CD4-positive, alpha-beta T cell (primary cell): ENCODE measurements around the gene IFI27. TPM values are rescaled to one million over a fixed set of nuclear protein-coding genes. Genes with fewer than 3 reads are reported as not detected.
"Not testable (repeated sequence)": the region's sequence is repeated elsewhere in the genome, so short reads cannot be mapped to it uniquely, and the experiment has no call there.

Experiments used
- ATAC-seq: fragments of 200-7000 bp; cut with Tn5 transposase; one replicate; pipeline ENCODE4 v1.10.0; 2022; ENCODE audit warnings: mild to moderate bottlenecking; ENCODE audit not compliant: poor library complexity
- CTCF ChIA-PET: fragments of 350-600 bp; sonication (Branson Sonifier 250); formaldehyde crosslinking; loops from one replicate; lab custom pipeline; 2021; ENCODE audit warnings: antibody characterized with exemption, inconsistent platforms; lab: Charles Lee
- POLR2A ChIA-PET: fragments of 350-600 bp; sonication (Branson Sonifier 250); formaldehyde crosslinking; loops from one replicate; lab custom pipeline; 2021; ENCODE audit warnings: antibody characterized with exemption, inconsistent platforms; lab: Charles Lee
- DNase-seq, 14 experiments: peaks; one replicate each; pipeline ENCODE4 v3.0.0-alpha.2; 2013 to 2020; ENCODE audit warnings: mixed read lengths in 2 of 14
- H3K27ac ChIP-seq, 2 donors: one replicate each; pipeline versions ENCODE4 v1.5.1 to v1.7.0; 2013; ENCODE audit warnings: low read length in 2 of 2, low read depth in 1 of 2, mild to moderate bottlenecking in 1 of 2
- H3K27me3 ChIP-seq, 2 experiments: 1 replicate in 1 of 2; 2 replicates in 1 of 2; pipeline versions ENCODE4 v1.6.1 to v1.7.0; 2013; ENCODE audit warnings: low read length in 2 of 2, control low read depth in 1 of 2, mild to moderate bottlenecking in 1 of 2, moderate library complexity in 1 of 2; ENCODE audit not compliant: insufficient read depth in 2 of 2, control insufficient read depth in 1 of 2
- H3K36me3 ChIP-seq: one replicate; pipeline ENCODE4 v1.6.1; 2013; ENCODE audit warnings: low read length, control low read depth; ENCODE audit not compliant: insufficient read depth
- H3K4me1 ChIP-seq: one replicate; pipeline ENCODE4 v1.6.1; 2013; ENCODE audit warnings: low read length, control low read depth; ENCODE audit not compliant: insufficient read depth
- H3K4me3 ChIP-seq: one replicate; pipeline ENCODE4 v1.5.1; 2013; ENCODE audit warnings: mild to moderate bottlenecking, low read length, moderate library complexity
- H3K9me3 ChIP-seq, 2 experiments: 1 replicate in 1 of 2; 2 replicates in 1 of 2; pipeline versions ENCODE4 v1.6.1 to v1.7.0; 2013; ENCODE audit warnings: low read length in 2 of 2, mild to moderate bottlenecking in 2 of 2, control low read depth in 1 of 2, moderate library complexity in 1 of 2; ENCODE audit not compliant: control insufficient read depth in 1 of 2, insufficient read depth in 1 of 2
- H3K27ac Mint-ChIP-seq: one replicate; pipeline ENCODE4 v1.8.0; 2020; ENCODE audit warnings: mixed read lengths
- H3K27me3 Mint-ChIP-seq: one replicate; pipeline ENCODE4 v1.8.0; 2021; ENCODE audit warnings: mixed read lengths
- H3K36me3 Mint-ChIP-seq: one replicate; pipeline ENCODE4 v1.8.0; 2021; ENCODE audit warnings: low read depth, mixed read lengths
- H3K4me1 Mint-ChIP-seq: one replicate; pipeline ENCODE4 v1.8.0; 2021; ENCODE audit warnings: low read depth, mixed read lengths
- H3K4me3 Mint-ChIP-seq: one replicate; pipeline ENCODE4 v1.8.0; 2020; ENCODE audit warnings: mild to moderate bottlenecking, mixed read lengths
- H3K9me3 Mint-ChIP-seq: one replicate; pipeline ENCODE4 v1.8.0; 2020; ENCODE audit warnings: mixed read lengths
- intact Hi-C, 2 experiments: fragments of 100-400 bp; cut with DNase I in 1 of 2; cut with micrococcal nuclease in 1 of 2; formaldehyde crosslinking; loops; one replicate each; pipeline versions ENCODE4 v1.15.1 to v1.9.0; 2023 to 2025; cut with DNase I, micrococcal nuclease
- total RNA-seq, 174 experiments: library from RNA in 2 of 174; stranded (reverse) in 2 of 174; gene quantifications; one replicate each; pipeline ENCODE4 v1.2.3 and lab custom pipeline; 2021 to 2026
- TF ChIP-seq, protein P1 (sequence below): fragments of 200-600 bp; IDR thresholded peaks from one replicate; pipeline ENCODE4 v1.8.0; 2022; ENCODE audit warnings: antibody characterized with exemption, mild to moderate bottlenecking

Gene IFI27
- total RNA-seq, 2 experiments from 2014 or later, result 1.7 to 2.2 TPM

DNA sequence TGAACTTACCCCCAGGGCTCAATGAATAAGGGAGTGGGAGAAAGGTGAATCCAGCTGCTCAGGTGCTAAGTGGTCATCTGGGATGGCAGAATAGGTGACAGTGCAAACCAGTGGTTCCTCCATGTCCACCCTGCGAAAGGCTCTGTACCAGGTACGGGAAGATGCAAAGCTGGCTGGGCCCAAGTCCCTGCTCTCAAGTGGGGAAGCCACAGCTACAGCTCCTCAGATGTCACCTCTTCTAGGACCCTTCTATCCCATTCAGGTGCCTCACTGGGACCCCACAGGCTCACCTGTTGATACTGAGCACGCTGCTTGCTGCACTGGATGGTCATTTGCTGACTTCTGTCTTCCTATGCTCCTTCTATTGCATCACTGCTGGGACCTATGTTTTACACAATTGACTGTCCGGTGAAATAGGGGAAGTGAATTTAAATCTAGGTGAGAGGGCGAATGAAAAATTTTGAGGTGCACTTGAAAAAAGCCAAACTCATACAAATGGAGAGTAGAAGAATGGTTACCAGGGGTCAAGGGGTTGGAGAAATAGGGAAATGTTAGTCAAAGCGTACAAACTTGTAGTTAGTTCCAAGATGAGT, 43.3 kb downstream of the IFI27 start:
- Mint-ChIP-seq H3K4me1 (peaks cover 19% of the 10 kb centered on the region), H3K36me3 (no peaks in the 10 kb centered on the region), H3K4me3 (no peak overlapping the region), H3K9me3 (no peaks in the 10 kb centered on the region), H3K27ac (no peak overlapping the region), H3K27me3 (peaks cover 10% of the 10 kb centered on the region)
- CTCF ChIA-PET, result no interaction called here
- Histone ChIP-seq H3K36me3 (no peaks in the 10 kb centered on the region), H3K27ac (no peak overlapping the region), H3K27me3 (peaks cover 3% of the 10 kb centered on the region in 2 experiments), H3K4me3 (no peak overlapping the region), H3K9me3 (no peaks in the 10 kb centered on the region), H3K4me1 (peaks cover 18% of the 10 kb centered on the region)
- TF ChIP-seq, protein P1, sequence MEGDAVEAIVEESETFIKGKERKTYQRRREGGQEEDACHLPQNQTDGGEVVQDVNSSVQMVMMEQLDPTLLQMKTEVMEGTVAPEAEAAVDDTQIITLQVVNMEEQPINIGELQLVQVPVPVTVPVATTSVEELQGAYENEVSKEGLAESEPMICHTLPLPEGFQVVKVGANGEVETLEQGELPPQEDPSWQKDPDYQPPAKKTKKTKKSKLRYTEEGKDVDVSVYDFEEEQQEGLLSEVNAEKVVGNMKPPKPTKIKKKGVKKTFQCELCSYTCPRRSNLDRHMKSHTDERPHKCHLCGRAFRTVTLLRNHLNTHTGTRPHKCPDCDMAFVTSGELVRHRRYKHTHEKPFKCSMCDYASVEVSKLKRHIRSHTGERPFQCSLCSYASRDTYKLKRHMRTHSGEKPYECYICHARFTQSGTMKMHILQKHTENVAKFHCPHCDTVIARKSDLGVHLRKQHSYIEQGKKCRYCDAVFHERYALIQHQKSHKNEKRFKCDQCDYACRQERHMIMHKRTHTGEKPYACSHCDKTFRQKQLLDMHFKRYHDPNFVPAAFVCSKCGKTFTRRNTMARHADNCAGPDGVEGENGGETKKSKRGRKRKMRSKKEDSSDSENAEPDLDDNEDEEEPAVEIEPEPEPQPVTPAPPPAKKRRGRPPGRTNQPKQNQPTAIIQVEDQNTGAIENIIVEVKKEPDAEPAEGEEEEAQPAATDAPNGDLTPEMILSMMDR, result no peak
- POLR2A ChIA-PET, result no interaction called here
- no peak for ATAC-seq
- no peak for DNase-seq
- intact Hi-C loops, result no loop called here

DNA sequence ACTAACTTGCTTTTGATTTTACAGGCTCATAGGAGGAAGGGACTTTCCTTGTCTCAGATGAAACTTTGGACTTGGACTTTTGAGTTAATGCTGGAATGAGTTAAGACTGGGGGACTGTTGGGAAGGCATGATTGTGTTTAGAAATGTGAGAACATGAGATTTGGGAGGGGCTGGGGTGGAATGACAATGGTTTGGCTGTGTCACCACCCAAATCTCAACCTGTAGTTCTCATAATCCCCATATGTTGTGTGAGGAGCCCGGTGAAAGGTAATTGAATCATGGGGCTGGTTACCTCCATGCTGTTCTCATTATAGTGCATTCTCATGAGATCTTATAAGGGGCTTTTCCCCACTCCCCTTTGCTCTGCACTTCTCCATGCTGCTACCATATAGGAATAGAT, 45.6 kb downstream of the IFI27 start:
- H3K27ac Mint-ChIP-seq, H3K27me3 ChIP-seq, DNase-seq, H3K36me3 Mint-ChIP-seq, H3K4me3 ChIP-seq, intact Hi-C loops, H3K36me3 ChIP-seq, CTCF ChIA-PET, H3K27ac ChIP-seq, H3K9me3 Mint-ChIP-seq, H3K4me3 Mint-ChIP-seq, ATAC-seq, H3K9me3 ChIP-seq: not testable (repeated sequence)
- Mint-ChIP-seq H3K4me1 (peaks cover 40% of the 10 kb centered on the region), H3K27me3 (peaks cover 10% of the 10 kb centered on the region)
- H3K4me1 ChIP-seq, result peaks cover 32% of the 10 kb centered on the region
- POLR2A ChIA-PET, result interaction anchor here (3.0 kb wide), 1 partner anchor 19 kb away, joined by 24 read pairs; the partner anchor contains the start of gene PPP4R4

DNA sequence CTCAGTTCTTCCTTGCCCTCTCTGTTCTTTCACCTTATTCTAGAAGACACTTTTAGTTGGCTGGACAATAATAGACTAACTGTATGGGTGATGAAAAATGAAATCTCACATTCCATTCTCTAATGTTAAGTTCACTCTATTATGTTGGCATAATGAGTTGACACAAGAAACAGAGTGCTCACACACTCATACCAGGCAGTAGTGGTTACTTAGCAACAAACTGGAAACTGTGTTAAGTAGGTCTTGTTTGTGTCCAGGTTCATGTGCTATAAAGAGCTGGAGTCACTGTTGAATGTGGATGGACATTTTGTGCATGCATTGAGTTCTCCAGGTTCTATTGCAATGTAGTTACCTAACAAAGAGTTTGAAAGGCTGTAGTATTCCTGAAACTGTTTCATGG, 46.7 kb downstream of the IFI27 start:
- Mint-ChIP-seq H3K36me3 (no peaks in the 10 kb centered on the region), H3K9me3 (no peaks in the 10 kb centered on the region), H3K27ac (no peak overlapping the region), H3K4me3 (no peak overlapping the region), H3K27me3 (peaks cover 10% of the 10 kb centered on the region), H3K4me1 (peaks cover 49% of the 10 kb centered on the region)
- no peak overlapping the region for H3K27ac ChIP-seq
- CTCF ChIA-PET, result interaction anchor here (0.7 to 2.0 kb wide), 2 partner anchors 20 to 25 kb away, joined by 3 to 9 read pairs; no protein-coding TSS in a partner anchor
- H3K36me3 ChIP-seq, result no peaks in the 10 kb centered on the region
- no peak for ATAC-seq
- peaks cover 40% of the 10 kb centered on the region for H3K4me1 ChIP-seq
- POLR2A ChIA-PET, result interaction anchor here (2.0 to 3.0 kb wide), 2 partner anchors 18 to 20 kb away, joined by 13 to 24 read pairs; partner anchors contain the start of gene PPP4R4
- intact Hi-C loops, result no loop called here
- H3K4me3 ChIP-seq, result no peak overlapping the region
- TF ChIP-seq, protein P1, result no peak
- no peaks in the 10 kb centered on the region for H3K9me3 ChIP-seq
- no peak for DNase-seq
- peaks cover 2 to 3% of the 10 kb centered on the region in 2 experiments for H3K27me3 ChIP-seq
